ENCODE measurements around the gene ELOVL2. TPM values are rescaled to one million over a fixed set of nuclear protein-coding genes. Genes with fewer than 3 reads are reported as not detected.

ELOVL2 gene
- polyA plus RNA-seq, 1 donor (not counting 4 experiments of a cell fraction or from before 2014, with no cell fraction given) = 0.05 TPM

GRCh38 chr6:11036977-11037430 is 7.1 kb downstream of the ELOVL2 start:
- H3K27ac ChIP-seq (ENCODE audit: control insufficient read depth, insufficient read depth, low read length) = no peak overlapping the region
- FAIRE-seq (no peak), DNase-seq (ENCODE audit: low read depth, low spot score) (no peak)
- no peak overlapping the region for H3K9ac ChIP-seq (ENCODE audit: control insufficient read depth, extremely low read depth, insufficient read depth, low read length)
- no peaks in the 10 kb centered on the region for H3K79me2 ChIP-seq (ENCODE audit: control insufficient read depth, insufficient read depth, low read length)
- TF ChIP-seq EZH2 (IDR thresholded peaks at IDR 0.05; ENCODE audit: low read length) (no peak), CTCF (optimal IDR thresholded peaks at IDR 0.05 in 1 of 3, IDR thresholded peaks at IDR 0.05 in 1 of 3, conservative IDR thresholded peaks at IDR 0.05 in 1 of 3; ENCODE audit: extremely low read depth in 1 of 3, insufficient read depth in 2 of 3, low read length in 3 of 3) (no peak)
- no peak overlapping the region for H3K4me3 ChIP-seq (ENCODE audit: control insufficient read depth in 2 of 3, extremely low read depth in 1 of 3, insufficient read depth in 2 of 3, low read depth in 1 of 3, low read length in 3 of 3)
- dilution Hi-C loops (cut with MboI; ENCODE audit: extremely low pct_ligation_motif_present, low sequenced_read_pairs) = no loop called here
- H3K27me3 ChIP-seq (ENCODE audit: control insufficient read depth, extremely low read depth, insufficient read depth, low read length) = peaks cover 3% of the 10 kb centered on the region
- H3K9me3 ChIP-seq (ENCODE audit: control insufficient read depth, low read depth, low read length) = no peaks in the 10 kb centered on the region
- no peaks in the 10 kb centered on the region for H4K20me1 ChIP-seq (ENCODE audit: control insufficient read depth, extremely low read depth, insufficient read depth, low read length)
- H3K4me2 ChIP-seq (ENCODE audit: control insufficient read depth, extremely low read depth, insufficient read depth, low read depth, low read length) = no peak overlapping the region
- H3K9me1 ChIP-seq (ENCODE audit: control insufficient read depth, extremely low read depth, insufficient read depth, low read length) = no peaks in the 10 kb centered on the region
- no peaks in the 10 kb centered on the region for H3K36me3 ChIP-seq (ENCODE audit: control insufficient read depth in 2 of 2, extremely low read depth in 1 of 2, insufficient read depth in 2 of 2, low read length in 2 of 2)
- no peak overlapping the region for H2AFZ ChIP-seq (ENCODE audit: control insufficient read depth, low read length)
- H3K4me1 ChIP-seq (ENCODE audit: control insufficient read depth, extremely low read depth, insufficient read depth, low read length) = peaks cover 10% of the 10 kb centered on the region

GRCh38 chr6:11036351-11036740 is 7.8 kb downstream of the ELOVL2 start:
- H3K4me2 ChIP-seq (ENCODE audit: control insufficient read depth, extremely low read depth, insufficient read depth, low read depth, low read length) = no peak overlapping the region
- no peaks in the 10 kb centered on the region for H4K20me1 ChIP-seq (ENCODE audit: control insufficient read depth, extremely low read depth, insufficient read depth, low read length)
- no peaks in the 10 kb centered on the region for H3K9me3 ChIP-seq (ENCODE audit: control insufficient read depth, low read depth, low read length)
- H3K27ac ChIP-seq (ENCODE audit: control insufficient read depth, insufficient read depth, low read length) = no peak overlapping the region
- no peak for FAIRE-seq
- TF ChIP-seq EZH2 (IDR thresholded peaks at IDR 0.05; ENCODE audit: low read length) (no peak), CTCF (optimal IDR thresholded peaks at IDR 0.05 in 1 of 3, IDR thresholded peaks at IDR 0.05 in 1 of 3, conservative IDR thresholded peaks at IDR 0.05 in 1 of 3; ENCODE audit: extremely low read depth in 1 of 3, insufficient read depth in 2 of 3, low read length in 3 of 3) (no peak)
- no peaks in the 10 kb centered on the region for H3K27me3 ChIP-seq (ENCODE audit: control insufficient read depth, extremely low read depth, insufficient read depth, low read length)
- H3K79me2 ChIP-seq (ENCODE audit: control insufficient read depth, insufficient read depth, low read length) = no peaks in the 10 kb centered on the region
- H3K36me3 ChIP-seq (ENCODE audit: control insufficient read depth in 2 of 2, extremely low read depth in 1 of 2, insufficient read depth in 2 of 2, low read length in 2 of 2) = no peaks in the 10 kb centered on the region
- H3K9ac ChIP-seq (ENCODE audit: control insufficient read depth, extremely low read depth, insufficient read depth, low read length) = no peak overlapping the region
- H3K4me3 ChIP-seq (ENCODE audit: control insufficient read depth in 2 of 3, extremely low read depth in 1 of 3, insufficient read depth in 2 of 3, low read depth in 1 of 3, low read length in 3 of 3) = no peak overlapping the region
- dilution Hi-C loops (cut with MboI; ENCODE audit: extremely low pct_ligation_motif_present, low sequenced_read_pairs) = no loop called here
- no peak for DNase-seq (ENCODE audit: low read depth, low spot score)
- no peak overlapping the region for H2AFZ ChIP-seq (ENCODE audit: control insufficient read depth, low read length)
- no peaks in the 10 kb centered on the region for H3K9me1 ChIP-seq (ENCODE audit: control insufficient read depth, extremely low read depth, insufficient read depth, low read length)
- H3K4me1 ChIP-seq (ENCODE audit: control insufficient read depth, extremely low read depth, insufficient read depth, low read length) = peaks cover 10% of the 10 kb centered on the region
